Measurements from ENCODE around the gene PIAS1.
A peak's percentile ranks its signal among the peaks of the same experiment; 100 is the strongest.

The PIAS1 gene

GRCh38 chr15:68154923-68155559, 100.9 kb downstream of the PIAS1 start:
- ChIA-PET CTCF (interaction anchor here (0.6 to 4.5 kb wide), 31 partner anchors 8 to 918 kb away, joined by 3 to 65 read pairs (median 3); partner anchors contain the start of gene PIAS1), POLR2A (interaction anchor here (2.0 kb wide), 1 partner anchor 101 kb away, joined by 9 read pairs; the partner anchor contains the start of gene PIAS1)
- peaks cover 13% of the 10 kb centered on the region in 2 experiments; a peak in 2 of 3 replicates for H3K36me3 ChIP-seq (ENCODE audit: control insufficient read depth in 2 of 2, insufficient read depth in 1 of 2, low read length in 2 of 2)
- H3K4me3 ChIP-seq (ENCODE audit: low read depth, low read length), result no peak overlapping the region
- TF ChIP-seq ZNF658 (tag by site-specific recombination; IDR thresholded peaks at IDR 0.05) (no peak), ZNF2 (tag by site-specific recombination; IDR thresholded peaks at IDR 0.05) (no peak), ZNF660 (tag by site-specific recombination; IDR thresholded peaks at IDR 0.05) (peak; percentile 78), ZNF768 (tag by site-specific recombination; IDR thresholded peaks at IDR 0.05) (no peak), ATF2 (tag by site-specific recombination; IDR thresholded peaks at IDR 0.05; ENCODE audit: low read depth) (no peak), ZNF654 (tag by site-specific recombination; IDR thresholded peaks at IDR 0.05; ENCODE audit: low read depth) (peak; percentile 57), ZEB2 (tag by site-specific recombination; IDR thresholded peaks at IDR 0.05) (0 out of 2 replicates have a peak, but pooled peaks have one; percentile 23), ZNF175 (tag by site-specific recombination; IDR thresholded peaks at IDR 0.05) (no peak), GLIS1 (tag by site-specific recombination; IDR thresholded peaks at IDR 0.05) (no peak), ZNF24 (tag by site-specific recombination; IDR thresholded peaks at IDR 0.05) (no peak), ZNF350 (tag by site-specific recombination; IDR thresholded peaks at IDR 0.05) (no peak), ZXDB (tag by site-specific recombination; IDR thresholded peaks at IDR 0.05) (no peak), PRDM10 (tag by site-specific recombination; IDR thresholded peaks at IDR 0.05) (no peak), ZNF274 (IDR thresholded peaks at IDR 0.05; ENCODE audit: low read length) (no peak), ZNF274 (tag by site-specific recombination; IDR thresholded peaks at IDR 0.05; ENCODE audit: borderline replicate concordance) (no peak)
- TF ChIP-seq, protein P1, sequence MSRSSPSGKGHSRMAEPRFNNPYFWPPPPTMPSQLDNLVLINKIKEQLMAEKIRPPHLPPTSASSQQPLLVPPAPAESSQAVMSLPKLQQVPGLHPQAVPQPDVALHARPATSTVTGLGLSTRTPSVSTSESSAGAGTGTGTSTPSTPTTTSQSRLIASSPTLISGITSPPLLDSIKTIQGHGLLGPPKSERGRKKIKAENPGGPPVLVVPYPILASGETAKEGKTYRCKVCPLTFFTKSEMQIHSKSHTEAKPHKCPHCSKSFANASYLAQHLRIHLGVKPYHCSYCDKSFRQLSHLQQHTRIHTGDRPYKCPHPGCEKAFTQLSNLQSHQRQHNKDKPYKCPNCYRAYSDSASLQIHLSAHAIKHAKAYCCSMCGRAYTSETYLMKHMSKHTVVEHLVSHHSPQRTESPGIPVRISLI (tag by site-specific recombination; IDR thresholded peaks at IDR 0.05), result 0 out of 2 replicates have a peak, but pooled peaks have one; percentile 24
- TF ChIP-seq, protein P2, sequence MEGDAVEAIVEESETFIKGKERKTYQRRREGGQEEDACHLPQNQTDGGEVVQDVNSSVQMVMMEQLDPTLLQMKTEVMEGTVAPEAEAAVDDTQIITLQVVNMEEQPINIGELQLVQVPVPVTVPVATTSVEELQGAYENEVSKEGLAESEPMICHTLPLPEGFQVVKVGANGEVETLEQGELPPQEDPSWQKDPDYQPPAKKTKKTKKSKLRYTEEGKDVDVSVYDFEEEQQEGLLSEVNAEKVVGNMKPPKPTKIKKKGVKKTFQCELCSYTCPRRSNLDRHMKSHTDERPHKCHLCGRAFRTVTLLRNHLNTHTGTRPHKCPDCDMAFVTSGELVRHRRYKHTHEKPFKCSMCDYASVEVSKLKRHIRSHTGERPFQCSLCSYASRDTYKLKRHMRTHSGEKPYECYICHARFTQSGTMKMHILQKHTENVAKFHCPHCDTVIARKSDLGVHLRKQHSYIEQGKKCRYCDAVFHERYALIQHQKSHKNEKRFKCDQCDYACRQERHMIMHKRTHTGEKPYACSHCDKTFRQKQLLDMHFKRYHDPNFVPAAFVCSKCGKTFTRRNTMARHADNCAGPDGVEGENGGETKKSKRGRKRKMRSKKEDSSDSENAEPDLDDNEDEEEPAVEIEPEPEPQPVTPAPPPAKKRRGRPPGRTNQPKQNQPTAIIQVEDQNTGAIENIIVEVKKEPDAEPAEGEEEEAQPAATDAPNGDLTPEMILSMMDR (tag by site-specific recombination; IDR thresholded peaks at IDR 0.05), result peak; percentile 65
- TF ChIP-seq, protein P3, sequence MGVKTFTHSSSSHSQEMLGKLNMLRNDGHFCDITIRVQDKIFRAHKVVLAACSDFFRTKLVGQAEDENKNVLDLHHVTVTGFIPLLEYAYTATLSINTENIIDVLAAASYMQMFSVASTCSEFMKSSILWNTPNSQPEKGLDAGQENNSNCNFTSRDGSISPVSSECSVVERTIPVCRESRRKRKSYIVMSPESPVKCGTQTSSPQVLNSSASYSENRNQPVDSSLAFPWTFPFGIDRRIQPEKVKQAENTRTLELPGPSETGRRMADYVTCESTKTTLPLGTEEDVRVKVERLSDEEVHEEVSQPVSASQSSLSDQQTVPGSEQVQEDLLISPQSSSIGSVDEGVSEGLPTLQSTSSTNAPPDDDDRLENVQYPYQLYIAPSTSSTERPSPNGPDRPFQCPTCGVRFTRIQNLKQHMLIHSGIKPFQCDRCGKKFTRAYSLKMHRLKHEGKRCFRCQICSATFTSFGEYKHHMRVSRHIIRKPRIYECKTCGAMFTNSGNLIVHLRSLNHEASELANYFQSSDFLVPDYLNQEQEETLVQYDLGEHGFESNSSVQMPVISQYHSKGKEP (tag by site-specific recombination; IDR thresholded peaks at IDR 0.05), result no peak
- no peaks in the 10 kb centered on the region for H3K9me3 ChIP-seq (ENCODE audit: control insufficient read depth, insufficient read depth, low read depth, low read length)
- H3K4me1 ChIP-seq (ENCODE audit: control insufficient read depth, insufficient read depth, low read length), result no peaks in the 10 kb centered on the region
- no peak overlapping the region for H3K27ac ChIP-seq (ENCODE audit: extremely low read depth, low read depth, low read length)

Data from HEK293 (cell line).